NCI-H748 (cell line): ENCODE results near the gene ATF1.
"Not testable (repeated sequence)": the region's sequence is repeated elsewhere in the genome, so short reads cannot be mapped to it uniquely, and the experiment has no call there.

Experiments used
- DNase-seq: peaks from one replicate; lab custom pipeline; 2025; ENCODE audit not compliant: unreplicated experiment; lab: John Stamatoyannopoulos, UW

Gene ATF1

DNA sequence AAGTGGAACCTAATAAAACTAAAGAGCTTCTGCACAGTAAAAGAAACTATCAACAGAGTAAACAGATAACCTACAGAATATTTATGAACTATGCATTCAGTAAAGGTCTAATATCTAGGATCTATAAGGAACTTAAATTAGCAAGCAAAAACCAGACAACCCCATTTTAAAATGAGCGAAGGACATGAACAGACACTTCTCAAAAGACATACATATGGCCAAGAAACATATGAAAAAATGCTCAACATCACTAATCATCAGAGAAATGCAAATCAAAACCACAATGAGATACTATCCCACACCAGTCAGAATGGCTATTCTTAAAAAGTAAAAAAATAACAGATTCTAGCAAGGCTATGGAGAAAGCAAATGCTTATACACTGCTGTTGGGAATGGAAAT, 91.3 kb downstream of the ATF1 start:
- not testable (repeated sequence) for DNase-seq

DNA sequence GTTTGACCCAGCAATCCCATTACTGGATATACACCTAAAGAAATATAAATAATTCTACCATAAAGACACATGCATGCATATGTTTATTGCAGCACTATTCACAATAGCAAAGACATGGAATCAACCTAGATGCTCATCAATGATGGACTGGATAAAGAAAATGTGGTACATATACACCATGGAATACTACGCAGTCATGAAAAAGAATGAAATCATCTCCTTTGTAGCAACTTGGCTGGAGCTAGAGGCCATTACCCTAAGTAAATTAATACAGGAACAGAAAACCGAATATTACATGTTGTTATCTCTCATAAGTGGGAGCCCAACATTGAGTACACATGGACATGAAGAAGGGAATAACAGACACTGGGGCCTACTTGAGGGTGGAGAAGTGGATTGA, 91.8 kb downstream of the ATF1 start:
- DNase-seq, result not testable (repeated sequence)

DNA sequence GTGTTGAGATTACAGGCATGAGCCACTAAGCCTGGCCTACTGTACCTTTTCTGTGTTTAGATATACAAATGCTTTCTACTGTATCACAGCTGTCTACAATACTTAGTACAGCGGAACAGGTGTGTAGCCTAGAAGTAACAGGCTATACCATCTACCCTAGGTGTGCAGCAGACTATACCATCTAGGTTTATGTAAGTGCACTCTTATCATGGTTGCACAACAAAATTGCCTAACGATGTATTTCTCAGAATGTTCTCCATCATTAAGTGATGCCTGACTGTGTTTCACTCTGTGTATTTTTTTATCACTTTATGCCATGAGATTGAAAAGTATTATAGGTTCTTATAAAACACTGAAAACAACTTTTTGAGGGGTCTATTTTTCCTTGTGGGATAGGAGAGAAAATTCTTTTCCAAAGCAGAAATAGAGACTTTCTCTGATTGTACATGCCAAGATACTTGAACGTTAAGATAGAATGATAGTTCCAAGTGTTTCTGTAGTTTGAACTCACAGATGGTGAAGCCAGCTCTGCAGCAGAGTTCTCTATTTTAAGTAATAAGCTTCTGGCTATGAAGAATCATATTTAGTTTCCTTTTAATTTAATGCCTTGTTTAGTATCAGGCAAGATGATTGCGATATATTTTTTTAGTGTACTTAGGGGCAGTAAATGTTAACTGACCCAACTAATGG, 95.9 kb downstream of the ATF1 start:
- DNase-seq, result no peak

DNA sequence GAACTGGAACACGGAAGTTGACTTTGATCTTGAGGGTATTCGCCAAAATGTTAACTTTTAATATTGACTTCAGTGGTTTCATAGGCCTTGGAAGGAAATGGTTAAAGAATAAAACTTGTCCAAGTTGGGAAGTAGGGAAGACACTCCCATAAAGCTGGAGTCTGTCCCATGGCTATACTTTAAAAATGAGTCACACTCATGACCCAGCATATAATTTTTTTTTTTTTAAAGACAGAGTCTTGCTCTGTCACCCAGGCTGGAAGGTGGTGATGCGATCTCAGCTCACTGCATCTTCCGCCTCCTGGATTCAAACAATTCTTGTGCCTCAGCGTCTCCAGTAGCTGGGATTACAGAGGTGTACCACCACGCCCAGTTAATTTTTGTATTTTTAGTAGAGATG, 98.4 kb downstream of the ATF1 start:
- DNase-seq, result no peak

DNA sequence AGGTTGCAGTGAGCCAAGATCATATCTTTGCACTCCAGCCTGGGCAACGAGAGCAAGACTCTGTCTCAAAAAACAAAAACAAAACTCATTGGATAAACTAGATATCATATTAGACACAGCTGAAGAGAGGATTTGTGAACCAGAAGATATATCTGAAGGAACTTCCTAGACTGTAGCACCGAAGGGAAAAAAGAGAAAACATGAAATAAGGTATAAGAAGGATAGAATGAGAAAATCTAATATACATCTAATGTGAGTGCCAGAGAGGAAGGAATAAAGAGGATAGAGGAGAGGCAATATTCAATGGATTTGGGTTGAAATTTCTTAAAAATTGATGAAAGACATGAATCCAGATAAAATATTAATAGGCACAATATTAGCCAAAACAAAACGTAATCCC, 101.4 kb downstream of the ATF1 start:
- no peak for DNase-seq

DNA sequence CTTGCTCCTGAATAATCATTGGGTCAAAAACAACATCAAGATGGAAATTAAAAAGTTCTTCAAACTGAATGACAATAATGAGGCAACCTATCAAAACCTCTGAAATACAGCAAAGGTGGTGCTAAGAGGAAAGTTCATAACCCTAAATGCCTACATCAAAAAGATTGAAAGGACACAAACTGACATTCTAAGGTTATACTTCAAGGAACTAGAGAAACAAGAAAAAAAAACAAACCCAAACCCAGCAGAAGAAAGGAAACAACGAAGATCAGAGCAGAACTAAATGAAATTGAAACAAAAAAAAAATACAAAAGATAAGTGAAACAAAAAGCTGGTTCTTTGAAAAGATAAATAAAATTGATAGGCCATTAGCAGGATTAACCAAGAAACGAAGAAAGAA, 105.0 kb downstream of the ATF1 start:
- DNase-seq, result not testable (repeated sequence)
